Breast epithelium (tissue), 4 donors: Measurements from ENCODE around the gene SELE. TPM values are rescaled to one million over a fixed set of nuclear protein-coding genes. Genes with fewer than 3 reads are reported as not detected.
"Not testable (repeated sequence)": the region's sequence is repeated elsewhere in the genome, so short reads cannot be mapped to it uniquely, and the experiment has no call there.

Experiments used
- DNase-seq, 2 donors: peaks; one replicate each; pipeline ENCODE4 v3.0.0-alpha.2; 2019; ENCODE audit warnings: low spot score in 2 of 2
- H3K27ac ChIP-seq, 2 donors: fragments of 200-600 bp; sonication (generic) in 1 of 2; one replicate each; pipeline ENCODE4 v1.5.1; 2016 to 2019; ENCODE audit warnings: mild to moderate bottlenecking in 1 of 2
- H3K27me3 ChIP-seq, 2 donors: fragments of 200-600 bp; sonication (generic) in 1 of 2; one replicate each; pipeline versions ENCODE4 v1.5.1 to v1.6.0; 2017 to 2019; ENCODE audit warnings: control low read depth in 1 of 2, mild to moderate bottlenecking in 1 of 2
- H3K36me3 ChIP-seq: fragments of 200-600 bp; one replicate; pipeline ENCODE4 v1.5.1; 2019
- H3K4me1 ChIP-seq, 2 donors: fragments of 200-600 bp; sonication (generic); one replicate each; pipeline ENCODE4 v1.5.1; 2016 to 2019; ENCODE audit warnings: control low read depth in 1 of 2
- H3K4me3 ChIP-seq, 3 donors: fragments of 200-600 bp; sonication (generic); 1 replicate in 2 of 3; 2 replicates in 1 of 3; pipeline ENCODE4 v1.5.1; 2016 to 2019; ENCODE audit warnings: mild to moderate bottlenecking in 3 of 3, moderate library complexity in 2 of 3
- H3K9me3 ChIP-seq, 2 donors: fragments of 200-600 bp; sonication (generic) in 1 of 2; one replicate each; pipeline ENCODE4 v1.5.1; 2016 to 2019; ENCODE audit warnings: control low read depth in 1 of 2
- POLR2A ChIP-seq: fragments of 450-650 bp; IDR thresholded peaks from one replicate; pipeline ENCODE4 v1.6.1; 2016; ENCODE audit warnings: antibody characterized with exemption, mild to moderate bottlenecking, moderate library complexity
- POLR2AphosphoS5 ChIP-seq, 3 donors: sonication (generic); formaldehyde crosslinking; IDR thresholded peaks; one replicate each; pipeline ENCODE4 v1.6.1; 2017; ENCODE audit warnings: antibody characterized with exemption in 3 of 3
- intact Hi-C: fragments of 100-400 bp; cut with DNase I; formaldehyde crosslinking; loops from one replicate; pipeline ENCODE4 v1.15.1; 2023; ENCODE audit warnings: low total_unique reads
- total RNA-seq, 3 donors: library from RNA; depleted of rRNA; stranded (reverse); fragments of >200 nt; gene quantifications; one replicate each; pipeline ENCODE4 v1.1.0, GENCODE V29; 2016
- TF ChIP-seq, protein P1 (sequence below), 3 donors: fragments of 450-650 bp; IDR thresholded peaks; one replicate each; pipeline ENCODE4 v1.5.1; 2016 to 2017; ENCODE audit warnings: antibody characterized with exemption in 3 of 3, mild to moderate bottlenecking in 3 of 3, moderate library complexity in 3 of 3

The SELE gene
- total RNA-seq, 3 donors from 2014 or later, result 0.66 to 5.0 (median 1.4) TPM

DNA sequence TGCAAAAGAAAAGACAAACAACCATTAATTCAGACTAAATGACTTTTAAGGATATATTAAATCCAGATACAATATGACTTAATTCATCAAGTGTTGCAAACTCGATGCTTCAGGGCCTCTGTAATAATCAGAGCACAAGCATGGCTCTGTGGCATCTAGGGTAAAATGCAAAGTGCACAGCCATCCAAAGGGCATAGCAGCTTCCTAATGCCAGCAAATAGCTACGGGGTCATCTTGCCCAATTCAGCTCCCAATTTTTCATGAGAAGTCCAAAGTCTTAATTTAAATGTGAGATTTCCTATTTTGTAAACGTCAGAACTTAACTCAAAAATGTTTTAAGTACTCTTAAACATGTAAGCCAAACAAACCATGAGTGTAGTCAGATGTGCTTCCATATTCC, 7.9 kb downstream of the SELE start:
- H3K27me3 ChIP-seq, result no peaks in the 10 kb centered on the region
- H3K4me1 ChIP-seq, result no peaks in the 10 kb centered on the region
- H3K27ac ChIP-seq, result no peak overlapping the region
- H3K4me3 ChIP-seq, result no peak overlapping the region
- no peak for DNase-seq
- H3K36me3 ChIP-seq, result no peaks in the 10 kb centered on the region
- TF ChIP-seq POLR2A (no peak), POLR2AphosphoS5 (IDR thresholded peaks at IDR 0.05) (no peak)
- TF ChIP-seq, protein P1, sequence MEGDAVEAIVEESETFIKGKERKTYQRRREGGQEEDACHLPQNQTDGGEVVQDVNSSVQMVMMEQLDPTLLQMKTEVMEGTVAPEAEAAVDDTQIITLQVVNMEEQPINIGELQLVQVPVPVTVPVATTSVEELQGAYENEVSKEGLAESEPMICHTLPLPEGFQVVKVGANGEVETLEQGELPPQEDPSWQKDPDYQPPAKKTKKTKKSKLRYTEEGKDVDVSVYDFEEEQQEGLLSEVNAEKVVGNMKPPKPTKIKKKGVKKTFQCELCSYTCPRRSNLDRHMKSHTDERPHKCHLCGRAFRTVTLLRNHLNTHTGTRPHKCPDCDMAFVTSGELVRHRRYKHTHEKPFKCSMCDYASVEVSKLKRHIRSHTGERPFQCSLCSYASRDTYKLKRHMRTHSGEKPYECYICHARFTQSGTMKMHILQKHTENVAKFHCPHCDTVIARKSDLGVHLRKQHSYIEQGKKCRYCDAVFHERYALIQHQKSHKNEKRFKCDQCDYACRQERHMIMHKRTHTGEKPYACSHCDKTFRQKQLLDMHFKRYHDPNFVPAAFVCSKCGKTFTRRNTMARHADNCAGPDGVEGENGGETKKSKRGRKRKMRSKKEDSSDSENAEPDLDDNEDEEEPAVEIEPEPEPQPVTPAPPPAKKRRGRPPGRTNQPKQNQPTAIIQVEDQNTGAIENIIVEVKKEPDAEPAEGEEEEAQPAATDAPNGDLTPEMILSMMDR (IDR thresholded peaks at IDR 0.05), result no peak
- H3K9me3 ChIP-seq, result no peaks in the 10 kb centered on the region
- intact Hi-C loops, result loop anchor here (5.0 kb wide), 1 partner anchor 614 kb away; no protein-coding TSS in a partner anchor

DNA sequence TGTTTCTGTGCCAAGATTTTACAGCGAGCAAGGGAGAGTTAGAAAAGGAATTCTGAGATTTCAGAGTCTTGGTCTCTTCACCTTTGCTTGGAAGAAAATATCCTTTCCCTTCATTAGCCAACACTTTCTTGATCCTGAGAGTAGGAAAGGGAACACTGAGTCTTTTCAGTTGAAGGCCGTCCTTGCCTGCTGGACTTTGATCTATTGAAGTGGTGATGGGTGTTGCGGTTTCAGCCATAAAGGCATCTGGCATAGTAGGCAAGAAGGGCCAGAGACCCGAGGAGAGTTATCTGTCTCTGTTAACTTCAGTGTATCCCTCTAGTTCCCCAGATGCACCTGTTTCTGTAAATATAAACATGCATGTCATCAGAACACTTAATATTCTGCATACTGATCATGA, 9.7 kb downstream of the SELE start:
- intact Hi-C loops, result no loop called here
- no peaks in the 10 kb centered on the region for H3K4me1 ChIP-seq
- H3K27ac ChIP-seq, result no peak overlapping the region

DNA sequence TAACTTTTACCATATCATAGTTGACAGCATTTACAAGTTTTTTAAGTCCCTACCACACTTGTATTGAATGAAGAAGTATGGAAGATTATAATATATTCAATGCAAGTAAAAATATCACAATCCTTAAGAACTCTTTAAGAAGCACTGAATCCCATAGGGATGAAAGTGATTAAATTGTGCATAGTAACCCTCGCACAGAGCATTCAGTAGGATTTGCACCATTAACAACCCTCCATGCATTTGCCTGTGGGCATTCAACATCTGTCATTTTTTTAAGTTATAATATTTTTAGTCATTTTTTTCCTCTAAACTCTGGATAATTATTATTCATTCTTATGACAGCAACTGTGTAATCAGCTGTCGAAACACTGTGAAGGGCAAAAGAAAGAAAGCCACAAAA, 10.1 kb downstream of the SELE start:
- no peaks in the 10 kb centered on the region for H3K36me3 ChIP-seq
- no peaks in the 10 kb centered on the region for H3K4me1 ChIP-seq
- intact Hi-C loops, result no loop called here
- no peaks in the 10 kb centered on the region for H3K9me3 ChIP-seq
- TF ChIP-seq POLR2AphosphoS5 (IDR thresholded peaks at IDR 0.05) (no peak), POLR2A (no peak)
- TF ChIP-seq, protein P1 (IDR thresholded peaks at IDR 0.05), result no peak
- DNase-seq, result no peak
- H3K27ac ChIP-seq, result no peak overlapping the region
- no peaks in the 10 kb centered on the region for H3K27me3 ChIP-seq
- H3K4me3 ChIP-seq, result no peak overlapping the region

More for the DNA sequence above, 9.7 kb downstream of the SELE start:
- TF ChIP-seq, protein P1 (IDR thresholded peaks at IDR 0.05), result no peak
- TF ChIP-seq POLR2AphosphoS5 (IDR thresholded peaks at IDR 0.05) (no peak), POLR2A (no peak)
- H3K27me3 ChIP-seq, result no peaks in the 10 kb centered on the region
- H3K36me3 ChIP-seq, result no peaks in the 10 kb centered on the region
- no peak overlapping the region for H3K4me3 ChIP-seq
- DNase-seq, result no peak
- no peaks in the 10 kb centered on the region for H3K9me3 ChIP-seq

DNA sequence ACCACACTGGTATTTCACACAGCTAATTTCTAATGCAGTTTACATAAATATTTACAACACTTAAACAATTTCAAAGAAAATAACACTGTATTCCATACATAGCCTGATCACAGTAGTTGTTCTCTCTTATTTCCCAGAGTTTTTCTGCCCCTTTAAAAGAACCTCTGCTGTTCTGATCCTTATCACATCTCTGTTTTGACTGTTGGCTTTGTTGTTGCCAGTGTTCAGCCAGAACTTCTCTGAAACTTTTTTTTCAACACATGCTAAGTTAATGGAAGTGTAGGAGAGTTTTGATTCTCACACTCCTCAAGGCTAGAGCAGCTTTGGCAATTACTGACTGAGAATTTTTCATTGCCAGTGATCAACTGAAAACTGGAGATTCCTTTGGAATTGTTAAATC, 11.1 kb downstream of the SELE start:
- TF ChIP-seq POLR2A (no peak), POLR2AphosphoS5 (IDR thresholded peaks at IDR 0.05) (no peak)
- TF ChIP-seq, protein P1 (IDR thresholded peaks at IDR 0.05), result no peak
- H3K4me1 ChIP-seq, result no peaks in the 10 kb centered on the region
- intact Hi-C loops, result no loop called here
- no peak overlapping the region for H3K4me3 ChIP-seq
- no peak overlapping the region for H3K27ac ChIP-seq
- no peak for DNase-seq
- no peaks in the 10 kb centered on the region for H3K27me3 ChIP-seq
- H3K36me3 ChIP-seq, result no peaks in the 10 kb centered on the region
- no peaks in the 10 kb centered on the region for H3K9me3 ChIP-seq

DNA sequence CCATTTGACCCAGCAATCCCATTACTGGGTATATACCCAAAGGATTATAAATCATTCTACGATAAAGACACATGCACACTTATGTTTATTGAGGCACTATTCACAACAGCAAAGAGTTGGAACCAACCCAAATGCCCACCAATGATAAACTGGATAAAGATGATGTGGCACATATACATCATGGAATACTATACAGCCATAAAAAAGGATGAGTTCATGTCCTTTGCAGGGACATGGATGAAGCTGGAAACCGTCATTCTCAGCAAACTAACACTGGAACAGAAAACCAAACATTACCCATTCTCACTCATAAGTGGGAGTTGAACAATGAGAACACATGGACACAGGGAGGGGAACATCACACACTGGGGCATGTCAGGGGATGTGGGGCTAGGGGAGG, 18.8 kb downstream of the SELE start:
- DNase-seq, H3K27ac ChIP-seq, intact Hi-C loops, H3K9me3 ChIP-seq, H3K27me3 ChIP-seq, H3K4me1 ChIP-seq, H3K36me3 ChIP-seq, H3K4me3 ChIP-seq: not testable (repeated sequence)

DNA sequence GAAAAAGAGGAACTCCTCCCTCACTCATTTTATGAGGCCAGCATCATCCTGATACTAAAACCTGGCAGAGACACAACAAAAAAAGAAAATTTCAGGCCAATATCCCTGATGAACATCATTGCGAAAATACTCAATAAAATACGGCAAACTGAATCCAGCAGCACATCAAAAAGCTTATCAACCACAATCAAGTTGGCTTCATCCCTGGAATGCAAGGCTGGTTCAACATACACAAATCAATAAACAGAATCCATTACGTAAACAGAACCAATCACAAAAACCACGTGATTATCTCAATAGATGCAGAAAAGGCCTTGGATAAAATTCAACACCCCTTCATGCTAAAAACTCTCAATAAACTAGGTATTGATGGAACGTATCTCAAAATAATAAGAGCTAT, 20.8 kb downstream of the SELE start:
- intact Hi-C loops, H3K4me3 ChIP-seq, H3K9me3 ChIP-seq, H3K27ac ChIP-seq, H3K36me3 ChIP-seq, DNase-seq, H3K4me1 ChIP-seq, H3K27me3 ChIP-seq: not testable (repeated sequence)
